Karpas-422 (cell line): ENCODE results near the gene ERBB4. TPM values are rescaled to one million over a fixed set of nuclear protein-coding genes. Genes with fewer than 3 reads are reported as not detected.

Experiments
- DNase-seq: peaks from one replicate; pipeline ENCODE4 v3.0.0-alpha.2; 2015
- H2AFZ ChIP-seq: fragments of 200-600 bp; sonication (generic); 2 replicates; pipeline ENCODE4 v1.6.1; 2014; ENCODE audit warnings: antibody characterized with exemption, low read length, mixed read lengths
- H3K27ac ChIP-seq: fragments of 200-600 bp; sonication (generic); 2 replicates; pipeline ENCODE4 v1.5.1; 2014; ENCODE audit warnings: mild to moderate bottlenecking, low read length, moderate library complexity
- H3K27me3 ChIP-seq: fragments of 200-600 bp; sonication (generic); 2 replicates; pipeline ENCODE4 v1.6.1; 2014; ENCODE audit warnings: low read length, mixed read lengths
- H3K36me3 ChIP-seq: fragments of 200-600 bp; sonication (generic); 2 replicates; pipeline ENCODE4 v1.6.1; 2014; ENCODE audit warnings: low read length, mixed read lengths; ENCODE audit not compliant: insufficient read depth
- H3K4me1 ChIP-seq: fragments of 200-600 bp; sonication (generic); 2 replicates; pipeline ENCODE4 v1.6.1; 2014; ENCODE audit warnings: mild to moderate bottlenecking, low read length, mixed read lengths
- H3K4me2 ChIP-seq: fragments of 200-600 bp; sonication (generic); 2 replicates; pipeline ENCODE4 v1.6.1; 2014; ENCODE audit warnings: low read length, low read depth, mild to moderate bottlenecking; ENCODE audit not compliant: poor library complexity, severe bottlenecking
- H3K4me3 ChIP-seq: fragments of 200-600 bp; sonication (generic); 2 replicates; pipeline ENCODE4 v1.5.1; 2014; ENCODE audit warnings: mild to moderate bottlenecking, antibody characterized with exemption, low read length, mixed read lengths
- H3K79me2 ChIP-seq: fragments of 200-600 bp; sonication (generic); 2 replicates; pipeline ENCODE4 v1.6.1; 2014; ENCODE audit warnings: mild to moderate bottlenecking, low read length, mixed read lengths
- H3K9ac ChIP-seq: fragments of 200-600 bp; sonication (generic); 2 replicates; pipeline ENCODE4 v1.6.0; 2014; ENCODE audit warnings: low read length
- H3K9me2 ChIP-seq: fragments of 200-600 bp; sonication (generic), shearing (Covaris generic); replicated peaks from 2 replicates; pipeline ENCODE4 v1.6.0; 2014; ENCODE audit warnings: mild to moderate bottlenecking, low read length, moderate library complexity; ENCODE audit not compliant: insufficient read depth
- H3K9me3 ChIP-seq: fragments of 300-700, 200-600 bp; sonication (generic); 2 replicates; pipeline ENCODE4 v1.6.1; 2014; ENCODE audit warnings: low read length, mixed read lengths
- H4K20me1 ChIP-seq: fragments of 200-600 bp; sonication (generic); 2 replicates; pipeline ENCODE4 v1.6.1; 2014; ENCODE audit warnings: mild to moderate bottlenecking, antibody characterized with exemption, low read length, low read depth; ENCODE audit not compliant: insufficient read depth
- total RNA-seq: library from RNA; depleted of rRNA; stranded (reverse); fragments of >200 nt; shearing (Covaris generic); gene quantifications from 2 replicates; pipeline ENCODE4 v1.2.3, GENCODE V29; 2014; ENCODE audit warnings: low replicate concordance

The ERBB4 gene
- total RNA-seq, 1 experiment from 2014 or later = not detected

- H3K9ac ChIP-seq = no peak overlapping the region
- H3K4me1 ChIP-seq = no peaks in the 10 kb centered on the region
- no peaks in the 10 kb centered on the region; the same call in 1 of the 2 replicates for H3K9me2 ChIP-seq
- H3K9me3 ChIP-seq = peaks cover 21% of the 10 kb centered on the region; the same call in 1 of the 2 replicates
- DNase-seq = no peak
- H3K79me2 ChIP-seq = no peaks in the 10 kb centered on the region
- no peak overlapping the region for H2AFZ ChIP-seq
- no peaks in the 10 kb centered on the region for H4K20me1 ChIP-seq
- H3K4me2 ChIP-seq = no peak overlapping the region
- H3K27ac ChIP-seq = no peak overlapping the region
- H3K27me3 ChIP-seq = no peaks in the 10 kb centered on the region
- H3K36me3 ChIP-seq = no peaks in the 10 kb centered on the region
- H3K4me3 ChIP-seq = no peak overlapping the region
Observed at GRCh38 chr2:211941216-211941747, 597.3 kb downstream of the ERBB4 start.

- Histone ChIP-seq H3K36me3 (no peaks in the 10 kb centered on the region), H3K27ac (no peak overlapping the region), H3K4me2 (no peak overlapping the region), H3K4me3 (no peak overlapping the region), H3K9me3 (peaks cover 19% of the 10 kb centered on the region; the same call in 1 of the 2 replicates), H3K27me3 (no peaks in the 10 kb centered on the region), H4K20me1 (no peaks in the 10 kb centered on the region), H3K79me2 (no peaks in the 10 kb centered on the region), H3K4me1 (no peaks in the 10 kb centered on the region), H3K9me2 (no peaks in the 10 kb centered on the region; the same call in 1 of the 2 replicates), H3K9ac (no peak overlapping the region), H2AFZ (no peak overlapping the region)
- no peak for DNase-seq
Observed at GRCh38 chr2:211939177-211939576, 599.4 kb downstream of the ERBB4 start.

GRCh38 chr2:211934811-211935210, 603.8 kb downstream of the ERBB4 start:
- H3K9me2 ChIP-seq = 0 out of 2 replicates have a peak, but pooled peaks cover 4% of the 10 kb centered on the region
- no peaks in the 10 kb centered on the region for H4K20me1 ChIP-seq
- H3K4me1 ChIP-seq = no peaks in the 10 kb centered on the region
- no peak overlapping the region for H3K27ac ChIP-seq
- no peaks in the 10 kb centered on the region for H3K79me2 ChIP-seq
- no peak overlapping the region for H3K4me3 ChIP-seq
- H2AFZ ChIP-seq = no peak overlapping the region
- no peak for DNase-seq
- H3K9ac ChIP-seq = no peak overlapping the region
- H3K36me3 ChIP-seq = no peaks in the 10 kb centered on the region
- H3K4me2 ChIP-seq = no peak overlapping the region
- H3K9me3 ChIP-seq = peaks cover 6% of the 10 kb centered on the region; the same call in 1 of the 2 replicates
- no peaks in the 10 kb centered on the region for H3K27me3 ChIP-seq

- H3K27ac ChIP-seq = no peak overlapping the region
- no peak for DNase-seq
- no peak overlapping the region for H3K4me3 ChIP-seq
- H4K20me1 ChIP-seq = no peaks in the 10 kb centered on the region
- no peak overlapping the region for H3K9ac ChIP-seq
- H3K36me3 ChIP-seq = no peaks in the 10 kb centered on the region
- no peaks in the 10 kb centered on the region for H3K4me1 ChIP-seq
- no peak overlapping the region for H3K4me2 ChIP-seq
- no peaks in the 10 kb centered on the region for H3K27me3 ChIP-seq
- peaks cover 3% of the 10 kb centered on the region; the same call in 1 of the 2 replicates for H3K9me3 ChIP-seq
- H3K9me2 ChIP-seq = 0 out of 2 replicates have a peak, but pooled peaks cover 9% of the 10 kb centered on the region
- H2AFZ ChIP-seq = no peak overlapping the region
- no peaks in the 10 kb centered on the region for H3K79me2 ChIP-seq
Observed at GRCh38 chr2:211931314-211931713, 607.3 kb downstream of the ERBB4 start.

- Histone ChIP-seq H3K79me2 (no peaks in the 10 kb centered on the region), H3K4me3 (no peak overlapping the region), H3K9ac (no peak overlapping the region), H3K27me3 (no peaks in the 10 kb centered on the region), H3K9me3 (no peaks in the 10 kb centered on the region; the same call in 1 of the 2 replicates), H4K20me1 (no peaks in the 10 kb centered on the region), H3K4me2 (no peak overlapping the region), H3K9me2 (0 out of 2 replicates have a peak, but pooled peaks cover 9% of the 10 kb centered on the region), H2AFZ (no peak overlapping the region), H3K36me3 (no peaks in the 10 kb centered on the region), H3K4me1 (no peaks in the 10 kb centered on the region), H3K27ac (no peak overlapping the region)
- DNase-seq = no peak
Observed at GRCh38 chr2:211930331-211930730, 608.3 kb downstream of the ERBB4 start.

- Histone ChIP-seq H3K4me1 (no peaks in the 10 kb centered on the region), H3K4me2 (no peak overlapping the region), H3K36me3 (no peaks in the 10 kb centered on the region), H3K9me2 (0 out of 2 replicates have a peak, but pooled peaks cover 9% of the 10 kb centered on the region), H4K20me1 (no peaks in the 10 kb centered on the region), H3K79me2 (no peaks in the 10 kb centered on the region), H2AFZ (no peak overlapping the region), H3K9me3 (no peaks in the 10 kb centered on the region; the same call in 1 of the 2 replicates), H3K27me3 (no peaks in the 10 kb centered on the region), H3K9ac (no peak overlapping the region), H3K4me3 (no peak overlapping the region), H3K27ac (no peak overlapping the region)
- no peak for DNase-seq
Observed at GRCh38 chr2:211928201-211928600, 610.4 kb downstream of the ERBB4 start.

- H3K9me2 ChIP-seq = 0 out of 2 replicates have a peak, but pooled peaks cover 5% of the 10 kb centered on the region
- DNase-seq = no peak
- no peak overlapping the region for H3K27ac ChIP-seq
- H3K4me2 ChIP-seq = no peak overlapping the region
- H3K27me3 ChIP-seq = no peaks in the 10 kb centered on the region
- H2AFZ ChIP-seq = no peak overlapping the region
- H3K9me3 ChIP-seq = peaks cover 15% of the 10 kb centered on the region; the same call in 1 of the 2 replicates
- no peaks in the 10 kb centered on the region for H4K20me1 ChIP-seq
- no peak overlapping the region for H3K4me3 ChIP-seq
- no peak overlapping the region for H3K9ac ChIP-seq
- H3K36me3 ChIP-seq = no peaks in the 10 kb centered on the region
- H3K4me1 ChIP-seq = no peaks in the 10 kb centered on the region
- no peaks in the 10 kb centered on the region for H3K79me2 ChIP-seq
Observed at GRCh38 chr2:211923019-211923418, 615.6 kb downstream of the ERBB4 start.

DNA sequence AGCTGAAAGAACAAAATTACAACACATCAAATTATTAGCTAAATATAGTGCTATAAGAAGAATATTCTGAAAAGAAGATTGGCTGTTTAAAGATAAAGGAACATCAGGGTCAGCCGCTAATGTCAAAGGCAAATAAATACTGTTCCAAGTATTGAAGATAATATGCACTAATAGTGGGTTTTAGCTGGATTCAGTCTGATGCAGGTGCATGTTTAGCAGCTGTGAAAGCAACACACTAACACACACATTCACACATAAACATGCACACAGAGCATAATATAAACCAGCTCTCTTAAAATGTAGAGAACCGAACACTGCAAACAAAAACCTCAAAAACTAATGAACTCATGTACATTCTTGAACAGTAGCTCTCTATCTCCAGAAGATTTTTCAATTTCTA, 634.6 kb downstream of the ERBB4 start:
- H3K9ac ChIP-seq = no peak overlapping the region
- no peaks in the 10 kb centered on the region for H4K20me1 ChIP-seq
- H3K27ac ChIP-seq = no peak overlapping the region
- no peak for DNase-seq
- no peaks in the 10 kb centered on the region for H3K4me1 ChIP-seq
- no peak overlapping the region for H2AFZ ChIP-seq
- H3K79me2 ChIP-seq = no peaks in the 10 kb centered on the region
- no peak overlapping the region for H3K4me3 ChIP-seq
- H3K4me2 ChIP-seq = no peak overlapping the region
- peaks cover 4% of the 10 kb centered on the region; the same call in 1 of the 2 replicates for H3K9me3 ChIP-seq
- no peaks in the 10 kb centered on the region for H3K9me2 ChIP-seq
- H3K36me3 ChIP-seq = no peaks in the 10 kb centered on the region
- no peaks in the 10 kb centered on the region for H3K27me3 ChIP-seq
